Measurements from ENCODE around the gene GNAI2.
"Not testable (repeated sequence)": the region's sequence is repeated elsewhere in the genome, so short reads cannot be mapped to it uniquely, and the experiment has no call there.

The GNAI2 gene

GRCh38 chr3:50227390-50228183 is 8.4 kb upstream of the GNAI2 start:
- peak; percentile 95 for DNase-seq

- not testable (repeated sequence) for DNase-seq
Observed at GRCh38 chr3:50228184-50228763, 7.7 kb upstream of the GNAI2 start.

GRCh38 chr3:50229490-50229889 is 6.5 kb upstream of the GNAI2 start:
- no peak for DNase-seq

GRCh38 chr3:50230104-50230793 is 5.8 kb upstream of the GNAI2 start:
- no peak for DNase-seq

GRCh38 chr3:50230794-50231125 is 5.2 kb upstream of the GNAI2 start:
- DNase-seq, result no peak

- no peak for DNase-seq
Observed at GRCh38 chr3:50231581-50231980, 4.4 kb upstream of the GNAI2 start.

- no peak for DNase-seq
Observed at GRCh38 chr3:50232303-50232702, 3.7 kb upstream of the GNAI2 start.

GRCh38 chr3:50233176-50233575 is 2.8 kb upstream of the GNAI2 start:
- DNase-seq, result no peak

GRCh38 chr3:50236484-50237132 is 604 bp downstream of the GNAI2 start:
- no peak for DNase-seq

- peak; percentile 46 for DNase-seq
Observed at GRCh38 chr3:50237133-50237651, 1.2 kb downstream of the GNAI2 start.

GRCh38 chr3:50237754-50238548 is 1.9 kb downstream of the GNAI2 start:
- peak; percentile 93 for DNase-seq

GRCh38 chr3:50238549-50239026 is 2.6 kb downstream of the GNAI2 start:
- DNase-seq, result peak; percentile 42

GRCh38 chr3:50239649-50240048 is 3.6 kb downstream of the GNAI2 start:
- DNase-seq, result no peak

- DNase-seq, result no peak
Observed at GRCh38 chr3:50241163-50241562, 5.2 kb downstream of the GNAI2 start.

- DNase-seq, result no peak
Observed at GRCh38 chr3:50241713-50242380, 5.8 kb downstream of the GNAI2 start.

GRCh38 chr3:50242381-50242770 is 6.4 kb downstream of the GNAI2 start:
- DNase-seq, result peak; percentile 53

GRCh38 chr3:50242851-50243542 is 7.0 kb downstream of the GNAI2 start:
- DNase-seq, result peak; percentile 53

- no peak for DNase-seq
Observed at GRCh38 chr3:50243543-50243895, 7.5 kb downstream of the GNAI2 start.

GRCh38 chr3:50244813-50245212 is 8.8 kb downstream of the GNAI2 start:
- DNase-seq, result not testable (repeated sequence)

GRCh38 chr3:50245251-50245745 is 9.3 kb downstream of the GNAI2 start:
- DNase-seq, result no peak
